HS-27A (cell line): ENCODE results near the gene KAZN.
A peak's percentile ranks its signal among the peaks of the same experiment; 100 is the strongest.

Experiments used
- DNase-seq: peaks from one replicate; pipeline ENCODE4 v3.0.0-alpha.2; 2012; ENCODE audit warnings: low read depth, missing footprints

The KAZN gene

GRCh38 chr1:14913482-14914177 lies 315.1 kb downstream of the KAZN start:
- no peak for DNase-seq

GRCh38 chr1:14914351-14914988 lies 316.0 kb downstream of the KAZN start:
- no peak for DNase-seq

DNA sequence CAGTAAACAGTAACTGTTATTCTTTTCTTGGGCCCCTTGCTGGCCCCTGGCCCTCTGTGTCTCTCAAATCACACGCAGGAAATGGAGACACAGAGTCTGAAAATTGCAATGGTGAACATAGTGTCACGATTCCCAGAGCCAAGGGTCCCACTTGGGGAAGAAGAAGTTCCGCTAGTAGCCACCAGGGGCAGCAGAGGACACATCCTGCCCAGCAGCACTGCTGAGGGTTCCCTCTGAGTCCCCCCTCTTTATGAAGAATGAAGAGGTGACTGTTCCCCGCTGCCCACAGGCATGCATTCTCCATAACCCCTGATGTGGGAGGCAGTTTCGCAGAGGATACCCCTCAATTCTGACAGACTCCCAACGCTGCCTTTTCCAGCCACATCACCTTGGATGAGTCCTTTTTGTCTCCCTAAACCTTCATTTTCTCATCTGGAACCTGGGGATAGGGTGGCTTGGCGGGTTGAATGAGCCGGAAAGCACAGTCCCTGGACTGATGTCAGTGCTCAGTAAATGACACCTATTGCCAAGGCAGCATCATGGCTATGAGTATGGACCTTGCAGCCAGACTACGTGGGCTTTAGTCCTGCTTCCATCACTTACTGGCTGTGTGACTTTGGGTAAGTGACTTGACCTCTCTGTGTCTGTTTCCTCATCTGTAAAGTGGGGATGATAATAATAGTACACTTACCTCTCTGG lies 317.0 kb downstream of the KAZN start:
- peak; percentile 17 for DNase-seq

GRCh38 chr1:14919289-14919688 lies 320.8 kb downstream of the KAZN start:
- no peak for DNase-seq

DNA sequence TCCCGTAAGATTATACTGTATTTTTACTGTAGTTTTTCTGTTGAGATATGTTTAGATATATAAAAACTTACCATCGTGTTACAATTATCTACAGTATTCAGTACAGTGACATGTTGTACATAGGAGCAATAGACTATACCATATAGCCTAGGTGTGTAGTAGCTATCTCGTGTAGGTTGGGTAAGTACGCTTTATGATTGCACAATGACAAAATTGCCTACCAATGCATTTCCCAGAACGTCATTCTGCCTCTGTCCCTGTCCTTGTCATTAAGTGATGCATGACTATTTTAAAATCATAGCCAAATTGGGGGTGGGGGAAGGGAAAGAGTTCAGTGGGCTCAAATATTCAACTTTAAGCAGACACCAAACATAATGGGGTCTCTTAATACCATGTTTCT lies 321.3 kb downstream of the KAZN start:
- DNase-seq = no peak

DNA sequence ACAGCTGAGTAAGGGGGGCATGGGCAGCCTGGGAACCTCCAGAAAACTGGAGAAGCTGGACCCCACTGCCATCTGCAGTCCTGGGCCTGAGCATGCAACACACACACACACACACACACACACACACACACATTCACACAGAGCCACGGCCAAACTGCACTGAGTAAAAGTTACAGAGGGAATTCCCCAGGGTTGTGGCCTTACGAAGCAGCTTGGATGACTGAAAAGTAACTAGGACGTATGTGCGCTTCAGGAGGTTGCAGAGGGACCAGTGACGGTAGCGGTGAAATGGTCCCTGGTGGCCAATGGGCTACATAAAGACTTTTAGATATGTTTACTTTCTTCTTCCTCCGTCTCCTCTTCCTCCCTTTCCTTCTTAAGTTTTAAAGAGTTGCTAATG lies 322.6 kb downstream of the KAZN start:
- DNase-seq = no peak

DNA sequence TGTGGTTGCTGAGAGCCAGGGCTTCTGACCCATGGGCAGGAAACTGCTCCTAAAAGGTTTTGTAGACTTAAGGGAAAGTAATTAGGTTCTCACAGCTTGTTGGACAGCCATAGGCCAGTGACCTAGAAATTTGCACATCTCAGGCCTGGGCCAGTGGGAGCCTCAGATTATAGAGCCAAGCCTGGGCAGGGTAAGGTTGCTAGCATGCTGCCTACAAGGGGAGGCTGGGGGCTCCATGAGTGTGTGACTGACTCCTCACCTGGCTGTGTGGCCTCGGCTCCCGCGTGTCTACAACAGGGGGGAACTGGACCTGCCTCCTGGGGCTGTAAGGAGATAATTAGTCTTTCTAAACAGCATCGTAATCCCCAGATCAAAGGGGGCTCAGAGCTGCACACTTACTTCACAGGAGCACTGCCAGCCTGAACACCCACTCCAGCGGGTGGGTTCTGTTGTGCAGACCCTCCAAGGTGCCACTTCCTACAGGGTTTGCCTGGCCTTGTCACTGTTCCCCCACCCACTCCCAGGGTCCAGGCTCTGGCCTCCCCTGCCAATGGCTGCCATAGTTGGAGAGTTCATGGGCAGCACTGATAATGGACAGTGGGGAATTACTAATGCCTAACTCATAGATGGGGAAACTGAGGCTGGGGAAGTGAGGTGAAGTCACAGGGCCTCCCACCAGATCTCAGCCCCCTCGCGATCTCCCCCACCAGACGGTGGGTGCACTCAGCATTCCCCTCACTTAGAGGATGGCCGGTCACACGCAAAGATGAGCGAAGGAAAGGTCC lies 324.6 kb downstream of the KAZN start:
- no peak for DNase-seq

DNA sequence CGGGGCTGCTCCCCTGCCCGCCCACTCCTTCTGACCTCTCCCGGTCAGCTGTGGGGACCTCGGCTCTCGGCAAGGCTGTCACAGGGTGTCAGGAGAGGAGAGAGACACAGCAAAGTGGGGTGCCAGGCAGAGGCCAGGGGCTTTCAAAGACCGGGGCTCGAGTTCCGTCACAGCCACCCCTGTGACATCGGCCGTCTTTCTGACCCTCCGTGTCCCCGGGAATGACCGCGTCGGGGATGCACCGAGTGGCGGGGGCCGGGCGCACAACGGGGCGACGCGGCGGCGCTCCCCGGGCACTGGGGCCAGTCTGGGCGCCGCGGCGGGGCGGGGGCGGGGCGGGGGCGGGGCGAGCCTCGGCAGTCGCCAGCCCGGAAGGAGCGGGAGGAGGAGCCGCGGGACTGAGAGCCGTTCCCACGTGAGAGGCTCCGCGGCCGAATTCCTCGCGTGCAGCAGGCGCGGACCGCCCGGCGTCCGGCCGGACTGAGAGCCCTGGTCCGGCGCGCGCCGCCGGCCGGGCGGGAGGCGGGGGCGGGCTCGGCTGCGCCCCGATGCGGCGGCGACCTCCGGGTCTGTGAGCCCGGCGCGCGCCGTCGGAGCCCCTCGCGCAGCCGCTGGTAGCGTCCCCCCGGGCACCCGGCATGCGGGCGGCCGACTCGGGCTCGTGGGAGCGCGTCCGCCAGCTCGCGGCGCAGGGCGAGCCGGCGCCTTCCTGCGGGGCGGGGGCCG lies 325.4 kb downstream of the KAZN start:
- no peak for DNase-seq

DNA sequence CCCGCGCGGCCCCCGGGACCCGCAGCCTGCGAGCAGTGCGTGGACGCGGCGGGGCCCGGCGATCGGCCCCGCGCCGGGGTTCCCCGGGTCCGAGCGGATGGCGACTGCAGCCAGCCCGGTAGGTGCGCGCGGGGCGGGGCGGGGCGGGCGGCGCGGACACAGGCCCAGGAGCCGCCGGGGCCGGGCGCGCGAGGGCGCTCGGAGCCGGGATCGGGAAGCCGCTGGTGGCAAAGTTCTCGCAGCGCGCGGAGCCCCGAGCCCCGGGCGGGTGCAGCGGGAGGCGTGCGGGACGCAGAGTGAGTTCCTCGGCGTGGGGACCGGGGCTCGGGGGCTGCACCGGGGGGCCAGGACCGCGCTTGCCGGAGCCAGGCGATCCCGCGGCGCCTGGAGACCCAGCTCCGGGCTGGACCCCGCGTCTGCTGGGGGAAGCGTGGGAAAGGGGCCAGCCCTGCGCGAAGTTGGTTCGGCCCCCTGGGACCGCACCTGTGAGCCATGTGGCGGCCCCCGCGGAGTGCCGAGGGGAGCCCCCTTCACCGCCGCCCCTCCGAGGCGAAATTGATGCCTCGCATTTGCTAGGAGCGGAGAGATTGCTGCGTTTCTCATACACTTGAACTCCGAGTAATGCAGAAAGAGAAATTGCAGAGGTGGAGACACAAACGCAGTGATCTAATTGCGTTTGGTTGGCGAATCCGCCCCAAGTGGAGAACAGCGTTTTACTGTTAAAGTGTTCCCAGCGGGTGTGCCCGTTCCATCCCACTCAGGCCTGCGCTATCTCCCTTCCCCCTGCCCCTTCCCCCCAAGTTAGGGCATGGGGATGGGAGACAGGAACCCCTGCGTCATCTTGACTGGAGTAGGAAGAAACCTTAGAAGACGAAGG lies 326.2 kb downstream of the KAZN start:
- no peak for DNase-seq

DNA sequence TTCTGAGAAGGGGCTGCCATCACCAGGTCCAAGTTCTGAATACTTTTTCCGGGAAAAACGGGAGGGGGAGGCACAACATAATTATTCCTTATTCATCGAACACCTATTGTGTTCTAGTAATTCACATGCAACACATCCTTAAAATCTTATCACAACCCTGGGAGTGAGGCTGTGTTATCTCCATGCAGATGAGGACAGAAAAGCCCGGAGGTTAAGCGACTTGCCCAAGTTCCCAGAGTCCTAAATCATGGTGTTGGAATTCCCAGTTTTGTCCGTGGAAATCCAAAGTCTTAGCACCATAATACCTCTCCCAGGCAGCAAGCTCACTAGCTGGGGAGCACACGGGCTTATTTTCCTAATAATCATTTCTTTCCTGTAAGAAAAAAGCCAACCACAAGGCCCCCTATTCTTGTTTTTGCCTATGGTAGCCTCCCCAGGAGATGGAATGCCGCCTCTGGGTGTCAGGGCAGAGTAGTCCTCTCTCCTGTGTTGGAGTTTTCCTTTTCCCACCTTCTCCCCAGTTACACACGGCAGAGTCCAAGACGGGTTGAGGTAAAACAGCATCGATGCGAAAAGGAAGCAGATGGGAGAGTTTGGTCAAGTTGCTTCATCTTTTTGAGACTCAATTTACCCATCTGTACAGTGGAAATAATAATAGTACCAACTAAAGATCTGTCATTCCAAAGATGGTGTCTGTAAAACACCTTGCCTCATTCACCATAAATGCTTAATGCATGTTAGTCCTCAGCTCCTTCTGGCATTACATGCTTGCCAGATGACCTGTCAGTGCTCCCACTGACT lies 327.1 kb downstream of the KAZN start:
- no peak for DNase-seq

GRCh38 chr1:14926229-14926628 lies 327.7 kb downstream of the KAZN start:
- DNase-seq = no peak

DNA sequence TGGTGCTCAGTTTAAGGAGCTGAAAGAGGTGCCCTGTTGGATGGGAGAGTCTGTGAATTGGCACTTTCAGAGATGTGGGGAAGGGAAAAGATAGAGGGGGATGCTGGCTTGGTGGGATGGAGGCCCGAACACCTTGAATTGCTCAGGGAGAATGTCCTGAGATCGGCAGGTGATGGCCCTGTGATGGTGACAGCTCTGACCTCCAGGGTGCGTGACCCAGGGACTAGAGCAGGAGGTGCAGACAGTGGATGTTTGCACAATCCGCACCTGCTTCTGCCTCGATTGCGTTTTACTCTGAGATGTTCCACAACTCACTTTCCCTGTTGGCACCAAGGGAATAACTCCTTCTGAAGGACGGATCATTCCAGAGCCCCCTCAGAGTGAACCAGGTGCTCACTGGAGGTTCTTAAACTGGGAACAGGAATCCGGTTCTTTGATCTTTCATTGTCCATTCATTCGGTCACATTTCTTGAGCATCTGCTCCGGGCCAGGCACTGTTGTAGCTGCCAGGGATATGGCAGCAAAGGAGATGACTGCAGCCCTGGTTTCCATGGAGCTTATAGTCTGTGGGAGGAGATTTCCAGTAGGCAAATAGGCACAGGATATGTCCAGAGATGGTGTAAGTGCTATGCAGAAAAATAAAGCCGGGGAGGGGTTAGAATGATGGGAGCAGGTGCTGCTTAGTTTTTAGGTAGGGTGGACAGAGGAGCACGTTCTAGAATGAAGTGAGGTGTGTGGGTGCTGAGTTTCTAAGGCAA lies 328.5 kb downstream of the KAZN start:
- DNase-seq = no peak

DNA sequence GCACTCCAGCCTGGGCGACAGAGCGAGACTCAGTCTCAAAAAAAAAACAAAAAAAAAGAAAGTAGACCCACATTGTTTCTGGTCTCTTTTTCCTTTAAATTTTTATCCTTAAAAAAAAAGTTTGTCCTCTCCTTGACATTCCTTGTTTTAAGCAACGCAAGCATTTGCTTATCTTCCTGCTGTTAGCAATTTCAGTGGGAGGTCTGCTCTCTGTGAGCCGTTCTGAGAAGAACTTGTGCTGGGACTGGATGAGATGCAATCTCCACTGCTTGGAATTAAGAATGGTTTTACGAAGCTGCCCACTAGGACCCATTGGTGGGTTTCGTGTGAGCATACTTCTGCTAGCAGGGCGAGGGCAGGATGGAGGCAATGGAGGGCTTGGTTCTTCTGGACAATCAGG lies 329.9 kb downstream of the KAZN start:
- no peak for DNase-seq

GRCh38 chr1:14928886-14929546 lies 330.5 kb downstream of the KAZN start:
- DNase-seq = no peak

- no peak for DNase-seq
These were observed 331.2 kb downstream of the KAZN start for GRCh38 chr1:14929547-14930246.

DNA sequence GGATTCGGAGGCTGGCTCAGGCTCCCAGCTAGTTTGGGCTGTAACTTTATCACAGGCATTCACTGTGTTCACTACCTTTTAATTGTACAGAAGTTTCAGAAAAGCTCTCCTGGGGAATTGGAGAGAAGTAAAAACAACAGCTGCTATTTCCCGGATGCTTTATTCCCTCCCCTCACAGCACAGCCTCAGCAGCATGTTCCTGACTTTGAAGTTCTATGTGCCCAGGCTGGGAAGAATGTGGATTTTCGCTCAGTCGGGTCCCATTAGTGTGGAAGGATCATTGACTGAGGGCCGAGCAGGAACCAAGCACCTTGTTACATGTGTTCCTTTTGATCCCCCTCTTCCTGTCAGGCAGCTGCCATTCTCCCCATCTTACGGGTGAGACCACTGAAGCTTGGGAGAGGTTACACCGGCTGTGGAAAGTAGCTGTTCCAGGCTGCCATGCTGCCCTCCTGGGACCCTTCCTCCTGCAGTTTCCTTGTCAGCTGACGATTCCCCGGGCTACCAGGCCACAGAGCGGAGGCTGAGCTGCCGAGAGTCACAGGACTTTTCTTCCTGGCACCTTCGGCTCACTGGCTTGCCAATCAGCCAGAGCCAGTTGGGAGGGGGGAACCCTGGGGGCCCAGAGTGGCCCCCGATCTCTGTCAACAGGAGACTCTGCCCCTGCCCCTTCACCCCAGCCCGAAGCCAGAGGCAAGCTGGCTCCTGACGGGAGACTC lies 331.9 kb downstream of the KAZN start:
- DNase-seq = no peak

DNA sequence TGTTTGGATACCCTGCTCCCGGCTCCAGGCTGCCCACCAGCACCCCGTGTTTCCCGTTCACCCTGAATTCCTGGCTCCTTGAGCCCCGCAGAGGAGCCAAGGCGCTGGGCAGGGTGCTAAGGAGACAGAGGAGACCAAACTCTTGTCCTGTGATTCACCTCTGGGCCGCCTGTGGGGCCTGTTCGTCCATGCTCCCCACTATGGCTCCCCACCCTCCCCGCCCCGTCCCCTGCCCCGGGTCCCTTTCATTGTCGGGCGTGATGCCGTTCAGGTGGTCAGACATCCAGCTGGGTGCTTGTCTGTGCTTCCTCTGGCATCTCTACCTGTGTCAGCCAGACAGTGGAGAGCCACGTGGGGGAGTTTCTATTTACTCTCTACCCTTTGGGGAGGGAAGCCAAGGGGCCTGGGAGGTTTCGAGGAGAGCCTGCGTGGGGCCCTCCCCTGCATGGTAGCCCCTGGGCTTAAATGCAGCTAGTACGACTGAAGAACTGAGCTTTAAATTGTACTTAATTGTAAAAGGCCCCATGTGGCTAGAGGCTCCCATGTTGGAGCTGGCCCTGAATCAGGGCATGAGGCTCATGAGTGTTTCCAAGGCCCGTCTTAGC lies 333.7 kb downstream of the KAZN start:
- DNase-seq = no peak
